ENCODE measurements around the gene BCAS3. TPM values are rescaled to one million over a fixed set of nuclear protein-coding genes. Genes with fewer than 3 reads are reported as not detected.

The BCAS3 gene
- total and polyA plus RNA-seq, 4 donors: 5.8 to 24.6 (median 10.1) TPM

GRCh38 chr17:60751884-60752283 lies 74.2 kb downstream of the BCAS3 start:
- no peak for DNase-seq (ENCODE audit: low spot score)
- Histone ChIP-seq H3K4me3 (ENCODE audit: low read depth in 1 of 3, low read length in 3 of 3) (no peak overlapping the region), H3K9me3 (ENCODE audit: control insufficient read depth in 4 of 4, low read length in 3 of 4) (peaks cover 0 to 3% (median 0%) of the 10 kb centered on the region in 4 donors), H3K27me3 (ENCODE audit: control insufficient read depth in 4 of 4, insufficient read depth in 4 of 4, low read length in 3 of 4) (no peaks in the 10 kb centered on the region), H3K4me1 (ENCODE audit: control insufficient read depth in 4 of 4, insufficient read depth in 4 of 4, low read length in 3 of 4) (no peaks in the 10 kb centered on the region), H3K27ac (ENCODE audit: low read depth in 1 of 2, low read length in 2 of 2) (no peak overlapping the region), H3K9ac (ENCODE audit: low read depth in 1 of 2, low read length in 2 of 2) (no peak overlapping the region), H3K36me3 (ENCODE audit: control insufficient read depth in 4 of 4, insufficient read depth in 3 of 4, low read depth in 1 of 4, low read length in 3 of 4) (no peaks in the 10 kb centered on the region)
- WGBS: 97% methylated on average over 1 of the region's 1 CpG
- TF ChIP-seq MAX (IDR thresholded peaks at IDR 0.05): no peak
- no peak for TF ChIP-seq JUND (IDR thresholded peaks at IDR 0.05)
- no peak for TF ChIP-seq TAF1 (conservative IDR thresholded peaks at IDR 0.05)
- TF ChIP-seq NR2F2 (IDR thresholded peaks at IDR 0.05): no peak
- TF ChIP-seq FOXA2 (IDR thresholded peaks at IDR 0.05): no peak
- no peak for TF ChIP-seq EGR1 (IDR thresholded peaks at IDR 0.05; ENCODE audit: low read depth in 2 of 2)
- no peak for TF ChIP-seq ATF3 (IDR thresholded peaks at IDR 0.05)
- no peak for TF ChIP-seq YY1 (IDR thresholded peaks at IDR 0.05)
- no peak for TF ChIP-seq SP1 (IDR thresholded peaks at IDR 0.05)
- TF ChIP-seq CTCF (IDR thresholded peaks at IDR 0.05; ENCODE audit: low read depth, low read length, missing input control): no peak
- TF ChIP-seq ZBTB33 (IDR thresholded peaks at IDR 0.05): no peak
- TF ChIP-seq GABPA (IDR thresholded peaks at IDR 0.05 in 1 of 2, conservative IDR thresholded peaks at IDR 0.05 in 1 of 2): no peak
- TF ChIP-seq RAD21 (IDR thresholded peaks at IDR 0.05): no peak
- TF ChIP-seq REST (IDR thresholded peaks at IDR 0.05): no peak

- Histone ChIP-seq H3K4me1 (ENCODE audit: control insufficient read depth in 4 of 4, insufficient read depth in 4 of 4, low read length in 3 of 4) (no peaks in the 10 kb centered on the region), H3K27ac (ENCODE audit: low read depth in 1 of 2, low read length in 2 of 2) (no peak overlapping the region), H3K9ac (ENCODE audit: low read depth in 1 of 2, low read length in 2 of 2) (no peak overlapping the region), H3K36me3 (ENCODE audit: control insufficient read depth in 4 of 4, insufficient read depth in 3 of 4, low read depth in 1 of 4, low read length in 3 of 4) (no peaks in the 10 kb centered on the region), H3K27me3 (ENCODE audit: control insufficient read depth in 4 of 4, insufficient read depth in 4 of 4, low read length in 3 of 4) (no peaks in the 10 kb centered on the region), H3K4me3 (ENCODE audit: low read depth in 1 of 3, low read length in 3 of 3) (no peak overlapping the region), H3K9me3 (ENCODE audit: control insufficient read depth in 4 of 4, low read length in 3 of 4) (peaks cover 0 to 3% (median 0%) of the 10 kb centered on the region in 4 donors)
- WGBS: 97% methylated on average over 8 of the region's 8 CpGs
- no peak for TF ChIP-seq SP1 (IDR thresholded peaks at IDR 0.05)
- TF ChIP-seq FOXA1 (IDR thresholded peaks at IDR 0.05): no peak
- TF ChIP-seq HNF4A (conservative IDR thresholded peaks at IDR 0.05): no peak
- no peak for TF ChIP-seq RXRA (IDR thresholded peaks at IDR 0.05)
- no peak for TF ChIP-seq TAF1 (conservative IDR thresholded peaks at IDR 0.05)
- TF ChIP-seq REST (IDR thresholded peaks at IDR 0.05): no peak
- no peak for TF ChIP-seq EGR1 (IDR thresholded peaks at IDR 0.05; ENCODE audit: low read depth in 2 of 2)
- TF ChIP-seq RAD21 (IDR thresholded peaks at IDR 0.05): no peak
- no peak for TF ChIP-seq JUND (IDR thresholded peaks at IDR 0.05)
- no peak for TF ChIP-seq MAX (IDR thresholded peaks at IDR 0.05)
- no peak for TF ChIP-seq HNF4G (IDR thresholded peaks at IDR 0.05)
- DNase-seq (ENCODE audit: low spot score): no peak
Measured at GRCh38 chr17:60752873-60753577, 75.4 kb downstream of the BCAS3 start.
